ENCODE measurements around the gene DCAF6. TPM values are rescaled to one million over a fixed set of nuclear protein-coding genes. Genes with fewer than 3 reads are reported as not detected.

Gene DCAF6
- total and polyA plus RNA-seq, 7 experiments from 2014 or later, result 8.4 to 32.7 (median 27.9) TPM

DNA sequence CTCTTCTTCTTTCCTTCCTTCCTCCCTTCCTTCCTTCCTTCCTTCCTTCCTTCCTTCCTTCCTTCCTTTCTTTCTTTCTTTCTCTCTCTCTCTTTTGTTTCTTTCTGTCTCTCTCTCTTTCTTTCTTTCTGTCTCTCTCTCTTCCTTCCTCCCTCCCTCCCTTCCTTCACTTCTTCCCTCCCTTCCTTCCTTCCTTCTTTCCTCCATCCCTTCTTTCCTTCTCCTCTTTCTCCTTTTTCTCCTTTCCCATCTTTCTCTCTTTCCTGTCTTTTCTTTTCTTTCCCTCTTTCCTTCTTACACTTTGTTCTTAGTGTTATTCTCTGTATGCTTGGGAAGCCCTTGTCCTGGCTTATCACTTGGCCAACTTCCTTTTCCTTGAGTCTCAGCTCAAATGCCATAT lies 72.8 kb downstream of the DCAF6 start:
- no peaks in the 10 kb centered on the region for H3K27me3 Mint-ChIP-seq
- ChIA-PET CTCF (no interaction called here), POLR2A (interaction anchor here (0.6 kb wide), 1 partner anchor 1384 kb away, joined by 3 read pairs; no protein-coding TSS in a partner anchor)
- no peaks in the 10 kb centered on the region for H3K27me3 ChIP-seq (ENCODE audit: control insufficient read depth in 2 of 2, insufficient read depth in 2 of 2, low read length in 2 of 2)
- no peaks in the 10 kb centered on the region for H3K4me1 ChIP-seq (ENCODE audit: control insufficient read depth in 2 of 2, insufficient read depth in 2 of 2, low read length in 2 of 2)
- H3K4me1 Mint-ChIP-seq, result peaks cover 2 to 24% (median 5%) of the 10 kb centered on the region in 7 donors
- H3K4me3 ChIP-seq (ENCODE audit: low read length), result no peak overlapping the region
- H3K27ac Mint-ChIP-seq, result no peak overlapping the region
- H3K36me3 ChIP-seq (ENCODE audit: control insufficient read depth in 2 of 3, insufficient read depth in 3 of 3, low read length in 3 of 3), result peaks cover 4 to 8% (median 8%) of the 10 kb centered on the region in 3 experiments
- no peak for DNase-seq
- no peaks in the 10 kb centered on the region for H3K9me3 Mint-ChIP-seq
- H3K36me3 Mint-ChIP-seq, result peaks cover 17 to 58% (median 42%) of the 10 kb centered on the region in 5 donors
- ATAC-seq, result no peak
- H3K9me3 ChIP-seq (ENCODE audit: control insufficient read depth in 2 of 3, low read length in 3 of 3), result no peaks in the 10 kb centered on the region
- H3K27ac ChIP-seq (ENCODE audit: low read depth, low read length), result no peak overlapping the region
- intact Hi-C loops (cut with micrococcal nuclease), result no loop called here
- H3K4me3 Mint-ChIP-seq, result no peak overlapping the region

DNA sequence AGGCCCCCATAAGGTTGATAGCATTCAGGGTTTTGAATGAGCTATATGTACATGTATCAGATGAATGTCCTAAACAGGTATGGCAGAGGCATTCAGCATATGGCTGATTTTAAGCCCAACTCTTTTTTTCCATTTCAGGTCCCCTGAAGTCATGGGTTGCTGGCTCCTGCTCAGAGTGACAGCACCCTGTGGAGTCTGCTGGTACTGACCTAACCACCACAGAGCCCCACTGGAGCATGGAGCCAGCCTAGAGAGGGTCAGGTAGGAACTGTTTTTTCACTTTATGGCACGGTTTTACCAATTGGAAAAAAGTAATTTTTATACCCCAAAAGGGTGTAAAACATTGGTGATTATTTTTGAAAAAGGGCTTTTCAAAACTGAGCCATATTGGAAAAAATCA lies 82.9 kb downstream of the DCAF6 start:
- H3K36me3 Mint-ChIP-seq, result peaks cover 8 to 40% (median 28%) of the 10 kb centered on the region in 5 donors
- no peaks in the 10 kb centered on the region for H3K27me3 Mint-ChIP-seq
- ATAC-seq (no peak), DNase-seq (no peak)
- intact Hi-C loops (cut with micrococcal nuclease), result no loop called here
- H3K27ac Mint-ChIP-seq, result no peak overlapping the region
- H3K27ac ChIP-seq (ENCODE audit: low read depth, low read length), result no peak overlapping the region
- no peak overlapping the region for H3K4me3 Mint-ChIP-seq
- no peak overlapping the region for H3K4me3 ChIP-seq (ENCODE audit: low read length)
- CTCF ChIA-PET, result no interaction called here
- H3K4me1 ChIP-seq (ENCODE audit: control insufficient read depth in 2 of 2, insufficient read depth in 2 of 2, low read length in 2 of 2), result no peaks in the 10 kb centered on the region
- H3K9me3 Mint-ChIP-seq, result no peaks in the 10 kb centered on the region
- POLR2A ChIA-PET, result no interaction called here
- H3K36me3 ChIP-seq (ENCODE audit: control insufficient read depth in 2 of 3, insufficient read depth in 3 of 3, low read length in 3 of 3), result peaks cover 7 to 14% (median 8%) of the 10 kb centered on the region in 3 experiments
- no peaks in the 10 kb centered on the region for H3K9me3 ChIP-seq (ENCODE audit: control insufficient read depth in 2 of 3, low read length in 3 of 3)
- H3K4me1 Mint-ChIP-seq, result peaks cover 0 to 5% (median 0%) of the 10 kb centered on the region in 7 donors
- no peaks in the 10 kb centered on the region for H3K27me3 ChIP-seq (ENCODE audit: control insufficient read depth in 2 of 2, insufficient read depth in 2 of 2, low read length in 2 of 2)

DNA sequence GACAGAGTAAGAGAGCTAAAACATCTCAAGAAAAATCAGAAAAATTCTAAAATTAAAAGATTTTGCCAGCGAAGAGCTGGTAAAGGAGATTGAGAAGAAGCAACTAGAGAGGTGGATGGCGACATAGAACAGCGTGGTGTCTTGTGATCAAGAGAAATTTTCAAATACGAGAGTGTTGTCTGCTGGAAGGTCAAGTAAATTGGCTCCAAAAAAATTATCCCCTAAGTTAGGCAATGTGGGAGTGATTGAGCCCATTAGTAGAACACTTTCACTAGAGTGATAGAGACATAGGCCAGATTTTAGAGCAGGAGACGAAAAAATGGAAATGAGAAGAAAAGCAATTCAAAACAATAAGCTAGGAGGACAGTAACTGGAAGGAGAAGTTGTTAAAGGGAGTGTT lies 94.7 kb downstream of the DCAF6 start:
- POLR2A ChIA-PET, result interaction anchor here (0.6 kb wide), 1 partner anchor 17 kb away, joined by 3 read pairs; no protein-coding TSS in a partner anchor
- H3K27me3 Mint-ChIP-seq, result no peaks in the 10 kb centered on the region
- CTCF ChIA-PET, result interaction anchor here (0.5 to 0.7 kb wide), 3 partner anchors 10 to 125 kb away, joined by 3 to 4 read pairs (median 4); no protein-coding TSS in a partner anchor
- no peak overlapping the region for H3K27ac Mint-ChIP-seq
- H3K9me3 Mint-ChIP-seq, result no peaks in the 10 kb centered on the region
- no peaks in the 10 kb centered on the region for H3K9me3 ChIP-seq (ENCODE audit: control insufficient read depth in 2 of 3, low read length in 3 of 3)
- no peak overlapping the region for H3K4me3 Mint-ChIP-seq
- DNase-seq (no peak), ATAC-seq (no peak)
- H3K36me3 ChIP-seq (ENCODE audit: control insufficient read depth in 2 of 3, insufficient read depth in 3 of 3, low read length in 3 of 3), result no peaks in the 10 kb centered on the region
- intact Hi-C loops (cut with micrococcal nuclease), result no loop called here
- peaks cover 0 to 6% (median 3%) of the 10 kb centered on the region in 5 donors for H3K36me3 Mint-ChIP-seq
- no peaks in the 10 kb centered on the region for H3K27me3 ChIP-seq (ENCODE audit: control insufficient read depth in 2 of 2, insufficient read depth in 2 of 2, low read length in 2 of 2)
- H3K27ac ChIP-seq (ENCODE audit: low read depth, low read length), result no peak overlapping the region
- no peak overlapping the region for H3K4me3 ChIP-seq (ENCODE audit: low read length)
- no peaks in the 10 kb centered on the region for H3K4me1 ChIP-seq (ENCODE audit: control insufficient read depth in 2 of 2, insufficient read depth in 2 of 2, low read length in 2 of 2)
- no peaks in the 10 kb centered on the region for H3K4me1 Mint-ChIP-seq

DNA sequence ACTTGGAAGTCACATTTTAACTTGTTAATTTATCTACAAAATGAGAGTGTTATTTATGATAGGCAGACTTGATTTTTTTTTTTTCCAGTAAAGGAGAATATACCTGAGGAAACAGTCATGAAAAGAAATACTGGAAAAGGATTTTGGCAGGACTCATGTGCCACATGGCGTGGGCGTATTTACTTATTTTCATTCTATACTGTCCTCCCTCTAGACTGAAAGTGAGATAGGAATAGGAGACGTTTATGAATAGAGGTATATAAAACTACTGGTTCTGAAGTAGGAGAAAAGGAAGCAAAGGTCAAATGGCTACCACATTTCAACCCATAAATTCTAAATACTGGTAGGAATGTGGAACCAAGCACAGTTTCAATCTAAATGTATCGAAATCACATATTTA lies 95.1 kb downstream of the DCAF6 start:
- Histone ChIP-seq H3K27ac (ENCODE audit: low read depth, low read length) (no peak overlapping the region), H3K9me3 (ENCODE audit: control insufficient read depth in 2 of 3, low read length in 3 of 3) (no peaks in the 10 kb centered on the region), H3K4me3 (ENCODE audit: low read length) (no peak overlapping the region), H3K4me1 (ENCODE audit: control insufficient read depth in 2 of 2, insufficient read depth in 2 of 2, low read length in 2 of 2) (no peaks in the 10 kb centered on the region), H3K27me3 (ENCODE audit: control insufficient read depth in 2 of 2, insufficient read depth in 2 of 2, low read length in 2 of 2) (no peaks in the 10 kb centered on the region), H3K36me3 (ENCODE audit: control insufficient read depth in 2 of 3, insufficient read depth in 3 of 3, low read length in 3 of 3) (no peaks in the 10 kb centered on the region)
- POLR2A ChIA-PET, result interaction anchor here (0.6 kb wide), 1 partner anchor 17 kb away, joined by 3 read pairs; no protein-coding TSS in a partner anchor
- H3K27me3 Mint-ChIP-seq, result no peaks in the 10 kb centered on the region
- H3K4me3 Mint-ChIP-seq, result no peak overlapping the region
- DNase-seq, result no peak
- peaks cover 0 to 6% (median 3%) of the 10 kb centered on the region in 5 donors for H3K36me3 Mint-ChIP-seq
- intact Hi-C loops (cut with micrococcal nuclease), result no loop called here
- no peak overlapping the region for H3K27ac Mint-ChIP-seq
- H3K9me3 Mint-ChIP-seq, result no peaks in the 10 kb centered on the region
- ATAC-seq, result no peak
- CTCF ChIA-PET, result interaction anchor here (0.5 to 0.7 kb wide), 3 partner anchors 10 to 125 kb away, joined by 3 to 4 read pairs (median 4); no protein-coding TSS in a partner anchor
- no peaks in the 10 kb centered on the region for H3K4me1 Mint-ChIP-seq

DNA sequence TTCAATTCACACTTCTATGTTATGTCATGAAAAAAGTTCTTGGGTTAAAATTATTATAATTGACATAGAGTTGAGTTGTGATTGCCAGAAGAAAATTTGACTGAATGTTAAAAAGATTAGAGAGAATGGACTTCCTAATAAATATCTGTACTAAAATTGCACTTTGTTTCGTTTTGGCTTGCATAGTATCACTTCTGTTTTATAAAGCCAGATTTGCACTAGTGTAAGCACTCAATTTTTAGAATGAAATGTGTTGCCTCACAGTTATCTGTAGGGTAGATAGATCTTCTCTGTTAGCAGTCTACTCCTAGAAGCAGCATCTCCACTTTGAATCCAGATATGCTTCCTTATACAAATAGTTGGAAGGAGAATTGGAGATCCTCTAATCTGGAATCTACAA lies 95.5 kb downstream of the DCAF6 start:
- Mint-ChIP-seq H3K36me3 (peaks cover 0 to 6% (median 3%) of the 10 kb centered on the region in 5 donors), H3K9me3 (no peaks in the 10 kb centered on the region), H3K4me1 (no peaks in the 10 kb centered on the region), H3K27me3 (no peaks in the 10 kb centered on the region), H3K27ac (no peak overlapping the region), H3K4me3 (no peak overlapping the region)
- CTCF ChIA-PET, result interaction anchor here (0.5 kb wide), 1 partner anchor 126 kb away, joined by 4 read pairs; no protein-coding TSS in a partner anchor
- no peak for DNase-seq
- intact Hi-C loops (cut with micrococcal nuclease), result no loop called here
- Histone ChIP-seq H3K4me3 (ENCODE audit: low read length) (no peak overlapping the region), H3K4me1 (ENCODE audit: control insufficient read depth in 2 of 2, insufficient read depth in 2 of 2, low read length in 2 of 2) (no peaks in the 10 kb centered on the region), H3K9me3 (ENCODE audit: control insufficient read depth in 2 of 3, low read length in 3 of 3) (no peaks in the 10 kb centered on the region), H3K27ac (ENCODE audit: low read depth, low read length) (no peak overlapping the region), H3K27me3 (ENCODE audit: control insufficient read depth in 2 of 2, insufficient read depth in 2 of 2, low read length in 2 of 2) (no peaks in the 10 kb centered on the region), H3K36me3 (ENCODE audit: control insufficient read depth in 2 of 3, insufficient read depth in 3 of 3, low read length in 3 of 3) (no peaks in the 10 kb centered on the region)
- no peak for ATAC-seq
- POLR2A ChIA-PET, result no interaction called here

DNA sequence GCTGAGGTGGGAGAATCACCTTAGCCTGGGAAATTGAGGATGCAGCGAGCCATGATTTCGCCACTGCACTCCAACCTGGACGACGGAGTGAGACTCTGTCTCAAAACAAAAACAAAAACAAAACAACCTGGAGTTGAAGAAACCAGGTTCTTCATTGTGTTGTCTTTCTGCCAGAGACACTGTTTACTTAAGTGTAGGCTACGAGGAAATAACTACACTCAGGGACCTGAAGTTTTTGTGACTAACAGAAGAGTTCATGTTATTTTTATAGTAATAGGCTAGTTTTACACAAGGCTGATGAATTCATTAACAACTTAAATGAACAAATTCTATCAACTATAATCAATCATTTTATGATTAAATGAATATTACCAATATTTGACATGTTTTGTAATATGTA lies 98.9 kb downstream of the DCAF6 start:
- H3K27ac ChIP-seq (ENCODE audit: low read depth, low read length), result no peak overlapping the region
- H3K27me3 ChIP-seq (ENCODE audit: control insufficient read depth in 2 of 2, insufficient read depth in 2 of 2, low read length in 2 of 2), result no peaks in the 10 kb centered on the region
- ChIA-PET CTCF (no interaction called here), POLR2A (no interaction called here)
- H3K36me3 ChIP-seq (ENCODE audit: control insufficient read depth in 2 of 3, insufficient read depth in 3 of 3, low read length in 3 of 3), result no peaks in the 10 kb centered on the region
- Mint-ChIP-seq H3K27ac (no peak overlapping the region), H3K36me3 (peaks cover 0 to 12% (median 9%) of the 10 kb centered on the region in 5 donors), H3K4me3 (no peak overlapping the region), H3K27me3 (no peaks in the 10 kb centered on the region), H3K4me1 (no peaks in the 10 kb centered on the region), H3K9me3 (peaks cover 0 to 1% (median 0%) of the 10 kb centered on the region in 11 donors)
- intact Hi-C loops (cut with micrococcal nuclease), result no loop called here
- no peak for ATAC-seq
- no peaks in the 10 kb centered on the region for H3K9me3 ChIP-seq (ENCODE audit: control insufficient read depth in 2 of 3, low read length in 3 of 3)
- no peaks in the 10 kb centered on the region for H3K4me1 ChIP-seq (ENCODE audit: control insufficient read depth in 2 of 2, insufficient read depth in 2 of 2, low read length in 2 of 2)
- no peak for DNase-seq
- H3K4me3 ChIP-seq (ENCODE audit: low read length), result no peak overlapping the region

DNA sequence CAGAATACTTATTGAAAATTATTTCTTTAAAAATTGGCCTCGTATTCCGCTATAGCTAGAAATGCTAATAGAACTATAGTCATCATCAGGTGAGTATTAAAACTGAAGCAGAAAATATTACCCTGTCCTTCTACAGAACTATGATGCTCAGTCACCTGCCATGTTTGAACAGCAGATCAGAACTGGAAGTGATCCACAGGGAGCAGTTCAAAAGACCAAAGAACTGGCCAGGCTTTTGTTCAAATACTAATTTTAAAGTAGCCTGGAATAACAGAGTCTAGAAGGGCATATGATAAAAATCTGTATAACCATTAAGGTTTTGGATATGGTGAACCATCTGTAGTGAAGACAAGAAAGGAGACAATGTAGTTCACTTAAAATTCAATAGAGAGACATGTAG lies 105.9 kb downstream of the DCAF6 start:
- no peaks in the 10 kb centered on the region for H3K4me1 ChIP-seq (ENCODE audit: control insufficient read depth in 2 of 2, insufficient read depth in 2 of 2, low read length in 2 of 2)
- Mint-ChIP-seq H3K4me1 (no peaks in the 10 kb centered on the region), H3K9me3 (peaks cover 0 to 1% (median 0%) of the 10 kb centered on the region in 11 donors), H3K36me3 (peaks cover 0 to 39% (median 26%) of the 10 kb centered on the region in 5 donors), H3K4me3 (no peak overlapping the region), H3K27me3 (no peaks in the 10 kb centered on the region), H3K27ac (no peak overlapping the region)
- peaks cover 0 to 23% (median 3%) of the 10 kb centered on the region in 3 experiments for H3K36me3 ChIP-seq (ENCODE audit: control insufficient read depth in 2 of 3, insufficient read depth in 3 of 3, low read length in 3 of 3)
- CTCF ChIA-PET, result no interaction called here
- H3K9me3 ChIP-seq (ENCODE audit: control insufficient read depth in 2 of 3, low read length in 3 of 3), result no peaks in the 10 kb centered on the region
- H3K27ac ChIP-seq (ENCODE audit: low read depth, low read length), result no peak overlapping the region
- no peak for ATAC-seq
- POLR2A ChIA-PET, result no interaction called here
- no peak overlapping the region for H3K4me3 ChIP-seq (ENCODE audit: low read length)
- no peaks in the 10 kb centered on the region for H3K27me3 ChIP-seq (ENCODE audit: control insufficient read depth in 2 of 2, insufficient read depth in 2 of 2, low read length in 2 of 2)
- no peak for DNase-seq
- intact Hi-C loops (cut with micrococcal nuclease), result no loop called here
